GM12875 (cell line): ENCODE data around the gene SLC9C1.
A peak's percentile ranks its signal among the peaks of the same experiment; 100 is the strongest.

ENCODE experiments used
- H3K4me3 ChIP-seq: one replicate; pipeline ENCODE4 v1.5.1; 2011; ENCODE audit warnings: low read depth, low read length, control low read depth
- TF ChIP-seq, protein P1 (sequence below): IDR thresholded peaks from 2 replicates; pipeline ENCODE4 v1.5.1; 2011; ENCODE audit warnings: low read depth, mild to moderate bottlenecking, control low read depth, inconsistent platforms, low read length, moderate library complexity, borderline replicate concordance; ENCODE audit not compliant: insufficient read depth

SLC9C1 gene

DNA sequence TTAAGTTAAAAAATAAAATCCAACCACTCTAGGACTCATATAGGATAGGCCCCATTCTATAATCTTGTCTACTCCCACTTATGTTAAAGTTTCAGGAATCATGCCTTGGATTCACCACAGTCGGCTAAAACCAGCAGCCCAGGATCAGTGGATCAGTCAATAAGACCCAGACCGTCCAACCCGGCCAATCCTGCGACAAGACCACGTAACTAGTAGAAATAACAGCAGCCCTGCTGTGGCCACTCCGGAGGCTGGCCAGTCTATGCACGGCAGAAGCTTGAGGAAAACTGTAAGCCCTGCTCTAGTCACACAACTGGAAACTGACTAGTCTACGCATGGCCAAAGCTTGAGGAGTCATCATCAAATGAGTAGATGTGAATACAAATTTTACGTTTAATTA lies 12.8 kb upstream of the SLC9C1 start:
- H3K4me3 ChIP-seq: no peak overlapping the region
- TF ChIP-seq, protein P1, sequence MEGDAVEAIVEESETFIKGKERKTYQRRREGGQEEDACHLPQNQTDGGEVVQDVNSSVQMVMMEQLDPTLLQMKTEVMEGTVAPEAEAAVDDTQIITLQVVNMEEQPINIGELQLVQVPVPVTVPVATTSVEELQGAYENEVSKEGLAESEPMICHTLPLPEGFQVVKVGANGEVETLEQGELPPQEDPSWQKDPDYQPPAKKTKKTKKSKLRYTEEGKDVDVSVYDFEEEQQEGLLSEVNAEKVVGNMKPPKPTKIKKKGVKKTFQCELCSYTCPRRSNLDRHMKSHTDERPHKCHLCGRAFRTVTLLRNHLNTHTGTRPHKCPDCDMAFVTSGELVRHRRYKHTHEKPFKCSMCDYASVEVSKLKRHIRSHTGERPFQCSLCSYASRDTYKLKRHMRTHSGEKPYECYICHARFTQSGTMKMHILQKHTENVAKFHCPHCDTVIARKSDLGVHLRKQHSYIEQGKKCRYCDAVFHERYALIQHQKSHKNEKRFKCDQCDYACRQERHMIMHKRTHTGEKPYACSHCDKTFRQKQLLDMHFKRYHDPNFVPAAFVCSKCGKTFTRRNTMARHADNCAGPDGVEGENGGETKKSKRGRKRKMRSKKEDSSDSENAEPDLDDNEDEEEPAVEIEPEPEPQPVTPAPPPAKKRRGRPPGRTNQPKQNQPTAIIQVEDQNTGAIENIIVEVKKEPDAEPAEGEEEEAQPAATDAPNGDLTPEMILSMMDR: no peak

DNA sequence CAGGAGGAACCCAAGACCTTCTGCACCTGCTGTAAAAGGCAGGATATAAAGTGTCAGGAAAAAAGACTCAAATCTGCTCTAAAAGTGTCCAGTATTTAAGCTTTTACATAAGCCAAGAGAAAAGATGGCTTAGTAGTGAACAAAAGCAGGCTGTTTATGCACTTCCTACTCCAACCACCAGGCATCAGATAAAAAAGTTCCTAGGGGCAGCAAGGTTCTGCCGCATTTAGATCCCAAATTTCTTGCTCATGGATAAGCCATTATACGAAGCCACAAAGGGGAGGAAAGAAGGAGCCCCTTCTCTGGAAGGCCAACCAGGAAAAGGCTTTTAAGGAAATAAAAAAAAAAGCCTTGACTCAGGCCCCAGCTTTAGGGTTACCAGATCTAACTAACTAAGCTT lies 10.6 kb upstream of the SLC9C1 start:
- H3K4me3 ChIP-seq: no peak overlapping the region
- TF ChIP-seq, protein P1: no peak

GRCh38 chr3:112303764-112304325 lies 9.8 kb upstream of the SLC9C1 start:
- H3K4me3 ChIP-seq: peak overlapping the region; percentile 30
- TF ChIP-seq, protein P1: no peak

GRCh38 chr3:112302881-112303763 lies 9.1 kb upstream of the SLC9C1 start:
- H3K4me3 ChIP-seq: peak overlapping the region; percentile 30
- TF ChIP-seq, protein P1: no peak

DNA sequence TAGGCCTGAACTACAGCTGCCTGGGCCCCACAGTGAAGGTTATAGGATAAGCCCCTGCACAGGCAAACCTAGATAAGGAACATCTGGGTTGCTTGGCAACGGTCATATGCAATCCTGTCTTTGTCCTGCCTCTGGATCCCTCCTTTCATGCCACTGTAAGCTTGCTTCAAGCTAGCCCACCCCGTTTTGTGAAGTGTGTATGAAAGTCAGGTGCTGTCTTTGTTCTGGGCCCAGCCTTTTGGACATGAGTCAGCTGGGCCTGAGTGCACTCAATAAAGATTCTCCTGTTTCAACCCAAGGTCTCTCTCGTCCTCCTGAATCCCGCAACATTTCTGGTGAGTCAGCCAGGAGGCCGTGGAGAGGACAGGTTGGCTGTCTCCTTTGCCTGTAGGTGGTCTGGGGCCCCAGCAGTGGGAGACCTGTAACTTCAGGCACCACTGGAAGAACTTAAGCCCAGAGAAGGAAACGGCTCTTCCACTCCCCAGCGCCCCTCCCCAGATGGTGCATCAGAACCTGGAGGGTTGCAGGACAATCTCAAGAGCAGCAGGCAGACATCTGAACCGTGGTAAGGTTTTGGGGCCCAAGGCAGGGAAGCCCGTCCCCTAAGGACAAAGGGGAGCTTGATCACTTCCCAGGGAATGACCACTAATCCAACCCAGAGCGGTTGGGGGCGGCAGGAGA lies 8.3 kb upstream of the SLC9C1 start:
- no peak overlapping the region for H3K4me3 ChIP-seq
- TF ChIP-seq, protein P1: no peak

DNA sequence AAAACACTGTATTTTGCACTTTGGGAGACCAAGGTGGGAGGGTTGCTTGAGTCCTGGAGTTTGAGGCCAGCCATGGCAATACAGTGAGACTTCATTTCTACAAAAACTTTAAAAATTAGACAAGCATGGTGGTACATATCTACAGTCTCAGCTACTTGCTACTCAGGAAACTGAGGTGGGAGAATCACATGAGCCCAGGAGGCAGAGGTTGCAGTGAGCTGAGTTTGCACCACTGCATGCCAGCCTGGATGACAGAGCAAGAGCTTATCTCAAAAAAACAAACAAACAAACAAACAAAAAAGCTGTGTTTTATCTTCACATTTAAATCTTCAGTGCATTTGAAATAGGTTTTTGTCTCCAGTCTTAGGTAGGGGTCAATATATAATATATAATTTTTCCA lies 4.8 kb upstream of the SLC9C1 start:
- TF ChIP-seq, protein P1: no peak

More for the DNA sequence above, 4.8 kb upstream of the SLC9C1 start:
- H3K4me3 ChIP-seq: no peak overlapping the region
